OCI-LY7 (cell line): ENCODE measurements around the gene CUX1. TPM values are rescaled to one million over a fixed set of nuclear protein-coding genes. Genes with fewer than 3 reads are reported as not detected.

Experiments used
- BruUV-seq: library from RNA; stranded (reverse); fragments of 400-500 nt; replicated peaks from 2 replicates; lab custom pipeline; 2021; lab: Mats Ljungman, UMichigan
- CTCF ChIA-PET: fragments of 300-600 bp; sonication (Branson Sonifier 250); formaldehyde crosslinking; loops from one replicate; lab custom pipeline; 2022; ENCODE audit warnings: antibody characterized with exemption; ENCODE audit not compliant: unreplicated experiment; lab: Charles Lee
- POLR2A ChIA-PET: fragments of 300-600 bp; sonication (Branson Sonifier 250); formaldehyde crosslinking; loops from one replicate; lab custom pipeline; 2022; ENCODE audit warnings: antibody characterized with exemption; lab: Charles Lee
- DNase-seq: peaks from one replicate; pipeline ENCODE4 v3.0.0-alpha.2; 2015; ENCODE audit warnings: low spot score
- H2AFZ ChIP-seq: fragments of 200-600 bp; sonication (generic), shearing (Covaris generic); 2 replicates; pipeline ENCODE4 v1.6.1; 2014; ENCODE audit warnings: mild to moderate bottlenecking, antibody characterized with exemption, low read length, moderate library complexity
- H3K27ac ChIP-seq: fragments of 200-600 bp; sonication (generic); 2 replicates; pipeline ENCODE4 v1.5.1; 2014; ENCODE audit warnings: mixed run types, low read depth, mild to moderate bottlenecking, moderate library complexity, low read length, inconsistent platforms; ENCODE audit not compliant: poor library complexity, severe bottlenecking
- H3K36me3 ChIP-seq: fragments of 200-600 bp; sonication (generic); 2 replicates; pipeline ENCODE4 v1.6.1; 2014; ENCODE audit warnings: mild to moderate bottlenecking, antibody characterized with exemption, low read length, moderate library complexity, mixed read lengths; ENCODE audit not compliant: insufficient read depth
- H3K4me1 ChIP-seq: fragments of 200-600 bp; sonication (generic); 2 replicates; pipeline ENCODE4 v1.5.1; 2014; ENCODE audit warnings: mild to moderate bottlenecking, low read length; ENCODE audit not compliant: insufficient read depth, poor library complexity, severe bottlenecking
- H3K4me2 ChIP-seq: fragments of 200-600 bp; sonication (generic); 2 replicates; pipeline ENCODE4 v1.6.1; 2014; ENCODE audit warnings: mild to moderate bottlenecking, low read length
- H3K4me3 ChIP-seq: fragments of 200-600 bp; sonication (generic); 2 replicates; pipeline ENCODE4 v1.5.1; 2014; ENCODE audit warnings: mild to moderate bottlenecking, low read depth, low read length; ENCODE audit not compliant: poor library complexity, severe bottlenecking
- H3K79me2 ChIP-seq: fragments of 200-600 bp; sonication (generic); 2 replicates; pipeline ENCODE4 v1.6.1; 2016; ENCODE audit warnings: low read depth, mild to moderate bottlenecking, low read length, moderate library complexity, mixed read lengths; ENCODE audit not compliant: insufficient read depth
- H3K9me2 ChIP-seq: fragments of 200-600 bp; sonication (generic); 2 replicates; pipeline ENCODE4 v1.6.1; 2016; ENCODE audit warnings: mild to moderate bottlenecking, low read length, mixed read lengths; ENCODE audit not compliant: insufficient read depth
- H3K9me3 ChIP-seq: fragments of 200-600 bp; sonication (generic); 2 replicates; pipeline ENCODE4 v1.6.1; 2014; ENCODE audit warnings: mild to moderate bottlenecking, mixed run types, low read length, mixed read lengths
- H4K20me1 ChIP-seq: fragments of 200-600 bp; sonication (generic); 2 replicates; pipeline ENCODE4 v1.6.1; 2014; ENCODE audit warnings: mild to moderate bottlenecking, antibody characterized with exemption, low read length, moderate library complexity, mixed read lengths; ENCODE audit not compliant: insufficient read depth
- EZH2phosphoT487 ChIP-seq: fragments of 200-600 bp; sonication (generic); IDR thresholded peaks from 2 replicates; pipeline ENCODE4 v1.6.1; 2018; ENCODE audit warnings: low read depth, borderline replicate concordance, mild to moderate bottlenecking, mixed run types, antibody characterized with exemption, low read length, moderate library complexity, mixed read lengths
- intact Hi-C: fragments of 100-400 bp; cut with micrococcal nuclease; formaldehyde crosslinking; loops from one replicate; pipeline ENCODE4 v1.10.0; 2022; ENCODE audit not compliant: unreplicated experiment
- total RNA-seq, 2 experiments: library from RNA; depleted of rRNA in 1 of 2; stranded (reverse); fragments of >200 nt in 1 of 2; shearing (Covaris generic) in 1 of 2; gene quantifications; 2 replicates each; pipeline ENCODE4 v1.2.3, GENCODE V29; 2014 to 2022
- TF ChIP-seq, protein P1 (sequence below): fragments of 200-600 bp; sonication (generic); conservative IDR thresholded peaks from 2 replicates; pipeline ENCODE4 v1.5.1; 2014; ENCODE audit warnings: mild to moderate bottlenecking, antibody characterized with exemption, low read length, moderate library complexity, mixed read lengths

CUX1 gene
- total RNA-seq, 2 experiments from 2014 or later, result 143 to 199 TPM

GRCh38 chr7:101826081-101826835 is 8.8 kb downstream of the CUX1 start:
- H3K36me3 ChIP-seq, result peaks cover 84% of the 10 kb centered on the region
- H3K9me3 ChIP-seq, result no peaks in the 10 kb centered on the region
- H3K79me2 ChIP-seq, result peaks cover 100% of the 10 kb centered on the region
- peak overlapping the region; percentile 28 for H3K27ac ChIP-seq
- intact Hi-C loops, result no loop called here
- H3K9me2 ChIP-seq, result no peaks in the 10 kb centered on the region
- H3K4me1 ChIP-seq, result peaks cover 66% of the 10 kb centered on the region
- no peak for DNase-seq
- H3K4me2 ChIP-seq, result peak overlapping the region; percentile 86
- TF ChIP-seq, protein P1, sequence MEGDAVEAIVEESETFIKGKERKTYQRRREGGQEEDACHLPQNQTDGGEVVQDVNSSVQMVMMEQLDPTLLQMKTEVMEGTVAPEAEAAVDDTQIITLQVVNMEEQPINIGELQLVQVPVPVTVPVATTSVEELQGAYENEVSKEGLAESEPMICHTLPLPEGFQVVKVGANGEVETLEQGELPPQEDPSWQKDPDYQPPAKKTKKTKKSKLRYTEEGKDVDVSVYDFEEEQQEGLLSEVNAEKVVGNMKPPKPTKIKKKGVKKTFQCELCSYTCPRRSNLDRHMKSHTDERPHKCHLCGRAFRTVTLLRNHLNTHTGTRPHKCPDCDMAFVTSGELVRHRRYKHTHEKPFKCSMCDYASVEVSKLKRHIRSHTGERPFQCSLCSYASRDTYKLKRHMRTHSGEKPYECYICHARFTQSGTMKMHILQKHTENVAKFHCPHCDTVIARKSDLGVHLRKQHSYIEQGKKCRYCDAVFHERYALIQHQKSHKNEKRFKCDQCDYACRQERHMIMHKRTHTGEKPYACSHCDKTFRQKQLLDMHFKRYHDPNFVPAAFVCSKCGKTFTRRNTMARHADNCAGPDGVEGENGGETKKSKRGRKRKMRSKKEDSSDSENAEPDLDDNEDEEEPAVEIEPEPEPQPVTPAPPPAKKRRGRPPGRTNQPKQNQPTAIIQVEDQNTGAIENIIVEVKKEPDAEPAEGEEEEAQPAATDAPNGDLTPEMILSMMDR, result no peak
- no peak for TF ChIP-seq EZH2phosphoT487
- peaks cover 56% of the 10 kb centered on the region for H4K20me1 ChIP-seq
- ChIA-PET POLR2A (interaction anchor here (0.5 to 1.3 kb wide), 8 partner anchors 19 to 209 kb away, joined by 3 to 9 read pairs (median 4); no protein-coding TSS in a partner anchor), CTCF (interaction anchor here (0.6 kb wide), 1 partner anchor 202 kb away, joined by 3 read pairs; no protein-coding TSS in a partner anchor)
- H3K4me3 ChIP-seq, result peak overlapping the region; percentile 78
- H2AFZ ChIP-seq, result no peak overlapping the region
- BruUV-seq, result no TSS peak

- BruUV-seq, result no TSS peak
- no peak overlapping the region for H2AFZ ChIP-seq
- peaks cover 49% of the 10 kb centered on the region for H4K20me1 ChIP-seq
- H3K4me3 ChIP-seq, result no peak overlapping the region
- ChIA-PET CTCF (no interaction called here), POLR2A (interaction anchor here (0.6 to 1.2 kb wide), 3 partner anchors 9 to 23 kb away, joined by 3 to 13 read pairs (median 4); no protein-coding TSS in a partner anchor)
- H3K9me2 ChIP-seq, result no peaks in the 10 kb centered on the region
- peaks cover 67% of the 10 kb centered on the region for H3K4me1 ChIP-seq
- TF ChIP-seq, protein P1, result no peak
- no peak for TF ChIP-seq EZH2phosphoT487
- H3K27ac ChIP-seq, result no peak overlapping the region
- no peak overlapping the region; the same call in 1 of the 2 replicates for H3K4me2 ChIP-seq
- DNase-seq, result no peak
- peaks cover 95% of the 10 kb centered on the region for H3K36me3 ChIP-seq
- H3K79me2 ChIP-seq, result peaks cover 100% of the 10 kb centered on the region
- H3K9me3 ChIP-seq, result no peaks in the 10 kb centered on the region
- intact Hi-C loops, result no loop called here
These were observed 11.0 kb downstream of the CUX1 start for GRCh38 chr7:101828301-101829020.
